ENCODE measurements around the gene VPS4B. TPM values are rescaled to one million over a fixed set of nuclear protein-coding genes. Genes with fewer than 3 reads are reported as not detected.

Gene VPS4B
- total RNA-seq, 1 experiment from 2014 or later = 60.2 TPM

GRCh38 chr18:63379639-63379962 is 42.7 kb downstream of the VPS4B start:
- H2BK20ac ChIP-seq (ENCODE audit: low read depth, low read length, poor library complexity, severe bottlenecking) = no peak overlapping the region
- H3K56ac ChIP-seq (ENCODE audit: insufficient read length, low read depth, low read length) = no peak overlapping the region
- no peak overlapping the region for H3K9ac ChIP-seq (ENCODE audit: extremely low read depth, insufficient read length, low read length)
- H4K5ac ChIP-seq (ENCODE audit: insufficient read length, low read depth, low read length) = no peak overlapping the region
- Mint-ChIP-seq H3K9me3 (peaks cover 6 to 8% of the 10 kb centered on the region in 2 experiments), H3K4me1 (no peaks in the 10 kb centered on the region), H3K36me3 (ENCODE audit: insufficient read depth in 1 of 3, low read depth in 3 of 3) (peaks cover 0 to 6% (median 5%) of the 10 kb centered on the region in 3 experiments; a peak in 1 of 7 replicates), H3K27ac (no peak overlapping the region), H3K4me3 (no peak overlapping the region), H3K27me3 (ENCODE audit: low read depth) (no peaks in the 10 kb centered on the region; the same call in 1 of the 2 replicates)
- no peaks in the 10 kb centered on the region for H3K79me1 ChIP-seq (ENCODE audit: insufficient read depth, low read depth, low read length, poor library complexity, severe bottlenecking)
- H3K14ac ChIP-seq (ENCODE audit: insufficient read depth, low read length) = no peak overlapping the region
- H2BK12ac ChIP-seq (ENCODE audit: insufficient read length, low read depth, low read length) = no peak overlapping the region
- H2BK120ac ChIP-seq (ENCODE audit: low read depth, low read length, poor library complexity, severe bottlenecking) = no peak overlapping the region
- H3K27me3 ChIP-seq (ENCODE audit: insufficient read depth, low read length) = no peaks in the 10 kb centered on the region
- no peak overlapping the region for H2AFZ ChIP-seq (ENCODE audit: low read length)
- H3K4me1 ChIP-seq (ENCODE audit: insufficient read depth, low read length) = no peaks in the 10 kb centered on the region
- no peak overlapping the region for H2BK15ac ChIP-seq (ENCODE audit: low read depth, low read length)
- H2AK5ac ChIP-seq (ENCODE audit: insufficient read length, low read length) = no peak overlapping the region
- no peaks in the 10 kb centered on the region for H3K79me2 ChIP-seq (ENCODE audit: insufficient read depth, low read length)
- H4K20me1 ChIP-seq (ENCODE audit: control insufficient read depth, insufficient read depth, insufficient read length) = no peaks in the 10 kb centered on the region
- H3K9me3 ChIP-seq (ENCODE audit: control insufficient read depth, low read depth, low read length) = no peaks in the 10 kb centered on the region
- no peak overlapping the region for H4K91ac ChIP-seq (ENCODE audit: insufficient read length, low read depth, low read length)
- no peak overlapping the region for H3K4ac ChIP-seq (ENCODE audit: low read depth, low read length)
- no peak overlapping the region for H3K4me2 ChIP-seq (ENCODE audit: insufficient read depth, insufficient read length, low read length)
- TF ChIP-seq, protein P1, sequence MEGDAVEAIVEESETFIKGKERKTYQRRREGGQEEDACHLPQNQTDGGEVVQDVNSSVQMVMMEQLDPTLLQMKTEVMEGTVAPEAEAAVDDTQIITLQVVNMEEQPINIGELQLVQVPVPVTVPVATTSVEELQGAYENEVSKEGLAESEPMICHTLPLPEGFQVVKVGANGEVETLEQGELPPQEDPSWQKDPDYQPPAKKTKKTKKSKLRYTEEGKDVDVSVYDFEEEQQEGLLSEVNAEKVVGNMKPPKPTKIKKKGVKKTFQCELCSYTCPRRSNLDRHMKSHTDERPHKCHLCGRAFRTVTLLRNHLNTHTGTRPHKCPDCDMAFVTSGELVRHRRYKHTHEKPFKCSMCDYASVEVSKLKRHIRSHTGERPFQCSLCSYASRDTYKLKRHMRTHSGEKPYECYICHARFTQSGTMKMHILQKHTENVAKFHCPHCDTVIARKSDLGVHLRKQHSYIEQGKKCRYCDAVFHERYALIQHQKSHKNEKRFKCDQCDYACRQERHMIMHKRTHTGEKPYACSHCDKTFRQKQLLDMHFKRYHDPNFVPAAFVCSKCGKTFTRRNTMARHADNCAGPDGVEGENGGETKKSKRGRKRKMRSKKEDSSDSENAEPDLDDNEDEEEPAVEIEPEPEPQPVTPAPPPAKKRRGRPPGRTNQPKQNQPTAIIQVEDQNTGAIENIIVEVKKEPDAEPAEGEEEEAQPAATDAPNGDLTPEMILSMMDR (conservative IDR thresholded peaks at IDR 0.05) = no peak
- no peak overlapping the region for H4K8ac ChIP-seq (replicated peaks; ENCODE audit: insufficient read length, low read depth, low read length)
- H3K23me2 ChIP-seq (ENCODE audit: insufficient read length, low read depth, low read length, poor library complexity, severe bottlenecking) = no peaks in the 10 kb centered on the region
- WGBS (ENCODE audit: extremely low coverage, insufficient read length, low lambda C conversion rate) = no CpG with 5 or more reads among the region's 2 CpGs
- no peak overlapping the region for H3K18ac ChIP-seq (ENCODE audit: insufficient read length, low read depth, low read length)
- H3K27ac ChIP-seq (ENCODE audit: insufficient read length, low read depth, low read length) = no peak overlapping the region
- DNase-seq = no peak
- H3T11ph ChIP-seq (ENCODE audit: low read length) = no peak overlapping the region
- H2BK5ac ChIP-seq (ENCODE audit: insufficient read length, low read length) = no peak overlapping the region
- H3K23ac ChIP-seq (ENCODE audit: insufficient read length, low read depth, low read length) = no peak overlapping the region

Measured in H9 (cell line).